Lower leg skin (tissue), 4 donors: ENCODE results near the gene REEP5. TPM values are rescaled to one million over a fixed set of nuclear protein-coding genes. Genes with fewer than 3 reads are reported as not detected.

Experiments used
- DNase-seq, 2 donors: peaks; one replicate each; pipeline ENCODE4 v3.0.0-alpha.2; 2019; ENCODE audit warnings: low spot score in 2 of 2
- H3K4me3 ChIP-seq: fragments of 200-600 bp; sonication (generic); 2 replicates; pipeline ENCODE4 v1.5.1; 2017; ENCODE audit warnings: mild to moderate bottlenecking, low read depth; ENCODE audit not compliant: poor library complexity, severe bottlenecking
- CTCF ChIP-seq, 3 donors: fragments of 450-650 bp; IDR thresholded peaks; one replicate each; pipeline ENCODE4 v1.5.1; 2016; ENCODE audit warnings: antibody characterized with exemption in 3 of 3, mild to moderate bottlenecking in 3 of 3, moderate library complexity in 2 of 3
- POLR2A ChIP-seq, 2 donors: fragments of 450-650 bp; IDR thresholded peaks; one replicate each; pipeline ENCODE4 v1.6.1; 2016 to 2017; ENCODE audit warnings: antibody characterized with exemption in 2 of 2, mild to moderate bottlenecking in 1 of 2, moderate library complexity in 1 of 2
- WGBS, 2 donors: methylation state at CpG; one replicate each; pipeline ENCODE4 v1.1.5; 2018; 5-methylcytosine and 5-hydroxymethylcytosine counted together
- intact Hi-C: fragments of 100-400 bp; cut with DNase I; formaldehyde crosslinking; loops from one replicate; pipeline ENCODE4 v1.15.0; 2023; ENCODE audit warnings: low total_unique reads
- total RNA-seq, 4 donors: library from RNA; depleted of rRNA; stranded (reverse); fragments of >200 nt; gene quantifications; one replicate each; pipeline ENCODE4 v1.1.0, GENCODE V29; 2016

REEP5 gene
- total RNA-seq, 4 donors from 2014 or later: 50.7 to 85.5 (median 74.4) TPM

GRCh38 chr5:112918136-112918535, 3.9 kb downstream of the REEP5 start:
- no peak for DNase-seq
- intact Hi-C loops: no loop called here
- TF ChIP-seq CTCF (IDR thresholded peaks at IDR 0.05) (no peak), POLR2A (IDR thresholded peaks at IDR 0.05) (no peak)
- no peak overlapping the region for H3K4me3 ChIP-seq
- 71 to 78% methylated on average over 3 of the region's 3 CpGs for WGBS, 2 donors

- whole genome bisulfite sequencing, 2 donors: 88 to 93% methylated on average over 2 of the region's 2 CpGs
- DNase-seq: no peak
- TF ChIP-seq CTCF (IDR thresholded peaks at IDR 0.05) (no peak), POLR2A (IDR thresholded peaks at IDR 0.05) (no peak)
- intact Hi-C loops: no loop called here
- H3K4me3 ChIP-seq: no peak overlapping the region
Observed at GRCh38 chr5:112917453-112917995, 4.5 kb downstream of the REEP5 start.

- no peak for TF ChIP-seq POLR2A (IDR thresholded peaks at IDR 0.05)
- TF ChIP-seq CTCF (IDR thresholded peaks at IDR 0.05): no peak
- DNase-seq: no peak
- no peak overlapping the region for H3K4me3 ChIP-seq
- intact Hi-C loops: no loop called here
- 41 to 52% methylated on average over 1 of the region's 1 CpG for WGBS, 2 donors
Observed at GRCh38 chr5:112915831-112916230, 6.2 kb downstream of the REEP5 start.

GRCh38 chr5:112914584-112914983, 7.4 kb downstream of the REEP5 start:
- no peak overlapping the region for H3K4me3 ChIP-seq
- intact Hi-C loops: no loop called here
- DNase-seq: no peak
- 86 to 87% methylated on average over 4 of the region's 4 CpGs for WGBS, 2 donors
- TF ChIP-seq CTCF (IDR thresholded peaks at IDR 0.05) (no peak), POLR2A (IDR thresholded peaks at IDR 0.05) (no peak)

- no peak for DNase-seq
- intact Hi-C loops: no loop called here
- H3K4me3 ChIP-seq: no peak overlapping the region
- TF ChIP-seq POLR2A (IDR thresholded peaks at IDR 0.05): no peak
- no peak for TF ChIP-seq CTCF (IDR thresholded peaks at IDR 0.05)
- WGBS, 2 donors: 95 to 100% methylated on average over 1 of the region's 1 CpG
Observed at GRCh38 chr5:112910529-112910928, 11.5 kb downstream of the REEP5 start.

GRCh38 chr5:112908854-112909253, 13.2 kb downstream of the REEP5 start:
- no peak for DNase-seq
- intact Hi-C loops: no loop called here
- no peak for TF ChIP-seq POLR2A (IDR thresholded peaks at IDR 0.05)
- TF ChIP-seq CTCF (IDR thresholded peaks at IDR 0.05): no peak
- H3K4me3 ChIP-seq: no peak overlapping the region
